OCI-LY1 (cell line): Measurements from ENCODE around the gene MPP2.

Source experiments
- H2AFZ ChIP-seq: fragments of 200-600 bp; sonication (generic), shearing (Covaris generic); 2 replicates; pipeline ENCODE4 v1.6.0; 2014; ENCODE audit warnings: antibody characterized with exemption, mild to moderate bottlenecking, low read length
- H3F3A ChIP-seq: fragments of 200-600 bp; sonication (generic), shearing (Covaris generic); 2 replicates; pipeline ENCODE4 v1.6.0; 2014; ENCODE audit warnings: mild to moderate bottlenecking, antibody characterized with exemption, low read length, moderate library complexity; ENCODE audit not compliant: insufficient read depth
- H3K27ac ChIP-seq: fragments of 200-600 bp; sonication (generic); 2 replicates; pipeline ENCODE4 v1.5.1; 2014; ENCODE audit warnings: low read length, mixed run types, mild to moderate bottlenecking, low read depth; ENCODE audit not compliant: poor library complexity, severe bottlenecking
- H3K27me3 ChIP-seq: fragments of 200-600 bp; sonication (generic); 2 replicates; pipeline ENCODE4 v1.6.0; 2014; ENCODE audit warnings: antibody characterized with exemption, mild to moderate bottlenecking, low read length, moderate library complexity; ENCODE audit not compliant: insufficient read depth
- H3K36me3 ChIP-seq: fragments of 200-600 bp; sonication (generic); 2 replicates; pipeline ENCODE4 v1.6.1; 2014; ENCODE audit warnings: mild to moderate bottlenecking, antibody characterized with exemption, low read length, moderate library complexity, mixed read lengths; ENCODE audit not compliant: insufficient read depth
- H3K4me1 ChIP-seq: fragments of 200-600 bp; sonication (generic); 2 replicates; pipeline ENCODE4 v1.5.1; 2014; ENCODE audit warnings: mild to moderate bottlenecking, low read length, moderate library complexity; ENCODE audit not compliant: insufficient read depth, severe bottlenecking
- H3K4me2 ChIP-seq: fragments of 200-600 bp; sonication (generic), shearing (Covaris generic); 2 replicates; pipeline ENCODE4 v1.6.1; 2014; ENCODE audit warnings: low read length
- H3K4me3 ChIP-seq: fragments of 200-600 bp; sonication (generic); 2 replicates; pipeline ENCODE4 v1.5.1; 2014; ENCODE audit warnings: low read length, low read depth, mild to moderate bottlenecking, mixed read lengths; ENCODE audit not compliant: poor library complexity, severe bottlenecking
- H3K79me2 ChIP-seq: fragments of 200-600 bp; shearing (Covaris generic); 2 replicates; pipeline ENCODE4 v1.6.1; 2016; ENCODE audit warnings: mixed run types, low read length, mixed read lengths; ENCODE audit not compliant: insufficient read depth
- H3K9ac ChIP-seq: fragments of 200-600 bp; sonication (generic), shearing (Covaris generic); 2 replicates; pipeline ENCODE4 v1.6.1; 2014; ENCODE audit warnings: mild to moderate bottlenecking, low read length, mixed read lengths
- H3K9me2 ChIP-seq: fragments of 200-600 bp; sonication (generic), shearing (Covaris generic); 2 replicates; pipeline ENCODE4 v1.6.1; 2014; ENCODE audit warnings: low read depth, mild to moderate bottlenecking, low read length, mixed read lengths
- H3K9me3 ChIP-seq: fragments of 200-600 bp; shearing (Covaris generic); 2 replicates; pipeline ENCODE4 v1.6.1; 2014; ENCODE audit warnings: low read length, mixed read lengths
- H4K20me1 ChIP-seq: fragments of 200-600 bp; sonication (generic), shearing (Covaris generic); 2 replicates; pipeline ENCODE4 v1.6.0; 2016; ENCODE audit warnings: mild to moderate bottlenecking, low read length; ENCODE audit not compliant: insufficient read depth
- EZH2 ChIP-seq: fragments of 200-600 bp; sonication (generic), shearing (Covaris generic); IDR thresholded peaks from 2 replicates; pipeline ENCODE4 v1.8.0; 2017; ENCODE audit warnings: borderline replicate concordance, mixed run types, mild to moderate bottlenecking, antibody characterized with exemption, low read length, moderate library complexity, mixed read lengths
- TF ChIP-seq, protein P1 (sequence below): fragments of 200-600 bp; sonication (generic), shearing (Covaris generic); IDR thresholded peaks from 2 replicates; pipeline ENCODE4 v1.5.1; 2017; ENCODE audit warnings: mild to moderate bottlenecking, antibody characterized with exemption, low read length, moderate library complexity, mixed read lengths

Gene MPP2

DNA sequence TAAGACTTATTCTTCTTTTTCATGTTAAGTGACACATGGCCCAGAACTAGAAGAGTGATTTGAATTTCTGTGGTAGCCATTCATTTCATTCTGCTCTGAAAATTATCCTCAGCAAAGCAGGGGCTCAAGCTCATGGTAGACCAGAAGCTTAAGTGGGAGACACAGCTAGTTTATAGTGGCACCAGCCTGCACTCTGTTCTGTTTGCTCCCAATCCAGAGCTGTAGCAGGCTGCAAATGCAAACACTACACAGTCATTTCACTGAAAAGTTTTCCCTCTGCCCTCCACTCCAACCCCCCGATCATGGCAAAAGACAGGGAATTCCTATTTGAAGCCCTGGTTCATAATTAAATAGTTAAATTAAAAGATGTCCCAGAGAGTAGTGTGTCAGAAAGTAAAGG is 17.1 kb downstream of the MPP2 start:
- no peak overlapping the region for H3K9ac ChIP-seq
- no peak overlapping the region for H3K4me3 ChIP-seq
- no peaks in the 10 kb centered on the region for H4K20me1 ChIP-seq
- no peaks in the 10 kb centered on the region for H3K4me1 ChIP-seq
- H3F3A ChIP-seq = no peaks in the 10 kb centered on the region
- no peak overlapping the region for H3K4me2 ChIP-seq
- H3K36me3 ChIP-seq = no peaks in the 10 kb centered on the region
- 0 out of 2 replicates have a peak, but pooled peaks cover 8% of the 10 kb centered on the region for H3K27me3 ChIP-seq
- no peaks in the 10 kb centered on the region for H3K79me2 ChIP-seq
- no peaks in the 10 kb centered on the region for H3K9me2 ChIP-seq
- no peaks in the 10 kb centered on the region for H3K9me3 ChIP-seq
- TF ChIP-seq, protein P1, sequence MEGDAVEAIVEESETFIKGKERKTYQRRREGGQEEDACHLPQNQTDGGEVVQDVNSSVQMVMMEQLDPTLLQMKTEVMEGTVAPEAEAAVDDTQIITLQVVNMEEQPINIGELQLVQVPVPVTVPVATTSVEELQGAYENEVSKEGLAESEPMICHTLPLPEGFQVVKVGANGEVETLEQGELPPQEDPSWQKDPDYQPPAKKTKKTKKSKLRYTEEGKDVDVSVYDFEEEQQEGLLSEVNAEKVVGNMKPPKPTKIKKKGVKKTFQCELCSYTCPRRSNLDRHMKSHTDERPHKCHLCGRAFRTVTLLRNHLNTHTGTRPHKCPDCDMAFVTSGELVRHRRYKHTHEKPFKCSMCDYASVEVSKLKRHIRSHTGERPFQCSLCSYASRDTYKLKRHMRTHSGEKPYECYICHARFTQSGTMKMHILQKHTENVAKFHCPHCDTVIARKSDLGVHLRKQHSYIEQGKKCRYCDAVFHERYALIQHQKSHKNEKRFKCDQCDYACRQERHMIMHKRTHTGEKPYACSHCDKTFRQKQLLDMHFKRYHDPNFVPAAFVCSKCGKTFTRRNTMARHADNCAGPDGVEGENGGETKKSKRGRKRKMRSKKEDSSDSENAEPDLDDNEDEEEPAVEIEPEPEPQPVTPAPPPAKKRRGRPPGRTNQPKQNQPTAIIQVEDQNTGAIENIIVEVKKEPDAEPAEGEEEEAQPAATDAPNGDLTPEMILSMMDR = no peak
- TF ChIP-seq EZH2 = no peak
- H2AFZ ChIP-seq = no peak overlapping the region
- no peak overlapping the region for H3K27ac ChIP-seq

DNA sequence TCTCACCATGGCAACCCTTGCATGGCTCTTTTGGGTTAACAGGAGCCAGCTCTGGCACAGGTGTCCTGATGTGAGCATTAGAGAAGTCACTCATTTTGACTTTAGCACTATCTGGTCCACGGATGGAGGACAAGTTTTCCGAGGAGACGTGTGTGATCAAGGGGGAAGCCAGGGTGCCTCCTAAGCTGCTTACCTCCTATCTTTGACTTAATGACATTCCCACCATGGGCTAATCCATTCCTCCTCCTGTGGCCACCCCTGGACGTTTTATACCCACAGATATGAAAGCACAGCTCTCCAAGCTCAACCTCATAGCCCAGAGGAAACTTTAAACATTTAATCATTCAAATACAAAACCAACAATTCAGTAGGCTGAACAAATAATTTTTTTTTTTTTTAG is 18.8 kb downstream of the MPP2 start:
- no peak overlapping the region for H2AFZ ChIP-seq
- no peaks in the 10 kb centered on the region for H3K9me3 ChIP-seq
- no peaks in the 10 kb centered on the region for H4K20me1 ChIP-seq
- H3K4me1 ChIP-seq = no peaks in the 10 kb centered on the region
- no peak overlapping the region for H3K9ac ChIP-seq
- no peak overlapping the region for H3K27ac ChIP-seq
- no peaks in the 10 kb centered on the region for H3K79me2 ChIP-seq
- H3K4me2 ChIP-seq = no peak overlapping the region
- no peaks in the 10 kb centered on the region for H3K36me3 ChIP-seq
- H3F3A ChIP-seq = no peaks in the 10 kb centered on the region
- no peaks in the 10 kb centered on the region for H3K9me2 ChIP-seq
- 0 out of 2 replicates have a peak, but pooled peaks cover 8% of the 10 kb centered on the region for H3K27me3 ChIP-seq
- no peak overlapping the region for H3K4me3 ChIP-seq
- no peak for TF ChIP-seq EZH2
- TF ChIP-seq, protein P1 = no peak

DNA sequence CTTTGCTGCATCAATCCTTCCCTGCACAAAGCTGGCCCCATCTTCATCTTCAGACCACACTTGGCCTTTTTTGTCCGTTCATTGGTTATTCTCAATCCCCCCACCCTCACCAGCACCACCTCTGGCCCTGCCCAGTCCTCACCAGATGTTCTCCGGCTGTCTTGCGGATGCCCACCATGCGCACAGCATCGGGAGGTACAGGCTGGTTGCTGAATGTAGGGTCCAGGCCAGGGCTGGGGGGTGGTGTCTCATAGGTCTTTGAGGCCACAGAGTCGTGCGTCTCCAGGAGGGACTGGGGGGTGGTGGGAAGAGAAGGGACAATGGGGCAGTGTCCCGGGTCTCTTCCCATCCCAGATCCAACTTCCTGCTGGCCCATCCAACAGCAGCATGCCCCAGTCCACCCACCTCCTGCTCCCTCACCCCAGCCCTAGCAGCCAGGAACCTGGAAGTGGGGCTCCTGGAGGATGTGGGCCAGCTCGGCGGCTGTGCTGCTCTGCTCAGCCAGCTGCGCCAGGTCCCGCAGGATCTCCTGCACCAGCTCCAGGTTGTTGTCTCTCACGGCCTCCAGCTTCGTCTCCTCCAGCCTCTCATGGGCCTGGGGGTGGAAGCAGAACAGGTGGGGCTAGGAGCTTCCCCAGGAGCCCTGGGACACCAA is 24.4 kb downstream of the MPP2 start:
- Histone ChIP-seq H3K27ac (no peak overlapping the region), H3K9ac (no peak overlapping the region), H4K20me1 (no peaks in the 10 kb centered on the region), H3K79me2 (no peaks in the 10 kb centered on the region), H3K9me2 (no peaks in the 10 kb centered on the region), H3K9me3 (no peaks in the 10 kb centered on the region), H3K27me3 (no peaks in the 10 kb centered on the region), H3K4me3 (no peak overlapping the region), H3K4me1 (no peaks in the 10 kb centered on the region), H3F3A (no peaks in the 10 kb centered on the region), H3K4me2 (no peak overlapping the region), H3K36me3 (no peaks in the 10 kb centered on the region), H2AFZ (no peak overlapping the region)
- no peak for TF ChIP-seq EZH2
- TF ChIP-seq, protein P1 = no peak
